DMS53 (cell line): ENCODE results near the gene DCC.
"Not testable (repeated sequence)": the region's sequence is repeated elsewhere in the genome, so short reads cannot be mapped to it uniquely, and the experiment has no call there.

Experiments used
- DNase-seq: peaks from one replicate; lab custom pipeline; 2025; lab: John Stamatoyannopoulos, UW

Gene DCC

GRCh38 chr18:53411511-53411910 lies 1071.5 kb downstream of the DCC start:
- DNase-seq, result no peak

GRCh38 chr18:53417003-53417402 lies 1077.0 kb downstream of the DCC start:
- no peak for DNase-seq

- no peak for DNase-seq
These were observed 1081.9 kb downstream of the DCC start for GRCh38 chr18:53421869-53422268.

- peak; percentile 53 for DNase-seq
These were observed 1082.9 kb downstream of the DCC start for GRCh38 chr18:53422896-53423295.

GRCh38 chr18:53426666-53427184 lies 1086.7 kb downstream of the DCC start:
- DNase-seq, result peak; percentile 45

GRCh38 chr18:53441761-53442414 lies 1101.9 kb downstream of the DCC start:
- DNase-seq, result no peak

- no peak for DNase-seq
These were observed 1102.4 kb downstream of the DCC start for GRCh38 chr18:53442415-53442783.

- DNase-seq, result no peak
These were observed 1103.3 kb downstream of the DCC start for GRCh38 chr18:53443336-53443735.

- no peak for DNase-seq
These were observed 1103.8 kb downstream of the DCC start for GRCh38 chr18:53443831-53444230.

- no peak for DNase-seq
These were observed 1111.9 kb downstream of the DCC start for GRCh38 chr18:53451902-53452301.

- no peak for DNase-seq
These were observed 1117.1 kb downstream of the DCC start for GRCh38 chr18:53457068-53457467.

- no peak for DNase-seq
These were observed 1118.3 kb downstream of the DCC start for GRCh38 chr18:53458268-53458667.

GRCh38 chr18:53458944-53459580 lies 1119.1 kb downstream of the DCC start:
- DNase-seq, result no peak

GRCh38 chr18:53467756-53468155 lies 1127.8 kb downstream of the DCC start:
- no peak for DNase-seq

- DNase-seq, result not testable (repeated sequence)
These were observed 1128.2 kb downstream of the DCC start for GRCh38 chr18:53468173-53468572.

GRCh38 chr18:53472546-53472945 lies 1132.5 kb downstream of the DCC start:
- no peak for DNase-seq

- DNase-seq, result no peak
These were observed 1138.2 kb downstream of the DCC start for GRCh38 chr18:53478155-53478554.

- no peak for DNase-seq
These were observed 1146.3 kb downstream of the DCC start for GRCh38 chr18:53486296-53486695.

- no peak for DNase-seq
These were observed 1149.3 kb downstream of the DCC start for GRCh38 chr18:53489266-53489665.

- no peak for DNase-seq
These were observed 1150.0 kb downstream of the DCC start for GRCh38 chr18:53490019-53490418.

- DNase-seq, result no peak
These were observed 1156.0 kb downstream of the DCC start for GRCh38 chr18:53496028-53496427.

GRCh38 chr18:53503914-53504441 lies 1164.0 kb downstream of the DCC start:
- DNase-seq, result no peak

- DNase-seq, result no peak
These were observed 1168.5 kb downstream of the DCC start for GRCh38 chr18:53508529-53508928.
